Osteocyte (in vitro differentiated cells): Measurements from ENCODE around the gene DEPP1. TPM values are rescaled to one million over a fixed set of nuclear protein-coding genes. Genes with fewer than 3 reads are reported as not detected.

ENCODE experiments used
- DNase-seq: peaks from one replicate; pipeline ENCODE4 v3.0.0; 2021; ENCODE audit warnings: mixed read lengths; ENCODE audit not compliant: unreplicated experiment; ENCODE audit errors: extremely low spot score
- H3K27ac Mint-ChIP-seq: one replicate; pipeline ENCODE4 v1.8.0; 2021; ENCODE audit warnings: mild to moderate bottlenecking, mixed read lengths; ENCODE audit not compliant: unreplicated experiment
- H3K27me3 Mint-ChIP-seq: one replicate; pipeline ENCODE4 v1.8.0; 2021; ENCODE audit warnings: mixed read lengths; ENCODE audit not compliant: unreplicated experiment
- H3K36me3 Mint-ChIP-seq: one replicate; pipeline ENCODE4 v1.8.0; 2021; ENCODE audit warnings: mixed read lengths; ENCODE audit not compliant: unreplicated experiment
- H3K4me1 Mint-ChIP-seq: one replicate; pipeline ENCODE4 v1.8.0; 2021; ENCODE audit warnings: mixed read lengths; ENCODE audit not compliant: unreplicated experiment
- H3K4me3 Mint-ChIP-seq: one replicate; pipeline ENCODE4 v1.8.0; 2021; ENCODE audit warnings: mild to moderate bottlenecking, moderate library complexity, mixed read lengths; ENCODE audit not compliant: unreplicated experiment
- H3K9me3 Mint-ChIP-seq: one replicate; pipeline ENCODE4 v1.8.0; 2021; ENCODE audit warnings: mixed read lengths; ENCODE audit not compliant: unreplicated experiment
- CTCF ChIP-seq: fragments of 200-600 bp; sonication (generic); IDR thresholded peaks from 2 replicates; pipeline ENCODE4 v1.5.0; 2021; ENCODE audit warnings: antibody characterized with exemption, mild to moderate bottlenecking, moderate library complexity
- total RNA-seq: library from RNA; stranded (reverse); gene quantifications from 2 replicates; pipeline ENCODE4 v1.2.1, GENCODE V29; 2021

Gene DEPP1
- total RNA-seq, 1 donor from 2014 or later: 10.3 TPM

GRCh38 chr10:44949127-44949802, 29.3 kb downstream of the DEPP1 start:
- TF ChIP-seq CTCF: no peak
- Mint-ChIP-seq H3K9me3 (peaks cover 12% of the 10 kb centered on the region), H3K4me3 (no peak overlapping the region), H3K4me1 (peaks cover 26% of the 10 kb centered on the region), H3K27ac (no peak overlapping the region), H3K27me3 (peaks cover 2% of the 10 kb centered on the region), H3K36me3 (peaks cover 5% of the 10 kb centered on the region)
- no peak for DNase-seq

GRCh38 chr10:44948642-44949041, 30.0 kb downstream of the DEPP1 start:
- no peak for DNase-seq
- Mint-ChIP-seq H3K27me3 (peaks cover 2% of the 10 kb centered on the region), H3K27ac (no peak overlapping the region), H3K36me3 (peaks cover 6% of the 10 kb centered on the region), H3K9me3 (peaks cover 16% of the 10 kb centered on the region), H3K4me3 (no peak overlapping the region), H3K4me1 (peaks cover 25% of the 10 kb centered on the region)
- no peak for TF ChIP-seq CTCF

GRCh38 chr10:44947371-44948152, 31.0 kb downstream of the DEPP1 start:
- Mint-ChIP-seq H3K4me3 (no peak overlapping the region), H3K9me3 (peaks cover 23% of the 10 kb centered on the region), H3K27ac (no peak overlapping the region), H3K27me3 (peaks cover 2% of the 10 kb centered on the region), H3K36me3 (peaks cover 6% of the 10 kb centered on the region), H3K4me1 (peaks cover 15% of the 10 kb centered on the region)
- DNase-seq: no peak
- TF ChIP-seq CTCF: no peak

- H3K9me3 Mint-ChIP-seq: peaks cover 33% of the 10 kb centered on the region
- no peak for TF ChIP-seq CTCF
- H3K27me3 Mint-ChIP-seq: peaks cover 2% of the 10 kb centered on the region
- H3K4me1 Mint-ChIP-seq: peaks cover 14% of the 10 kb centered on the region
- H3K36me3 Mint-ChIP-seq: peaks cover 9% of the 10 kb centered on the region
- no peak overlapping the region for H3K4me3 Mint-ChIP-seq
- no peak for DNase-seq
- H3K27ac Mint-ChIP-seq: no peak overlapping the region
Measured at GRCh38 chr10:44946205-44946604, 32.4 kb downstream of the DEPP1 start.

- H3K4me1 Mint-ChIP-seq: no peaks in the 10 kb centered on the region
Measured at GRCh38 chr10:44944354-44944753, 34.3 kb downstream of the DEPP1 start.

More at GRCh38 chr10:44944354-44944753, 34.3 kb downstream of the DEPP1 start:
- H3K27me3 Mint-ChIP-seq: peaks cover 2% of the 10 kb centered on the region
- H3K36me3 Mint-ChIP-seq: peaks cover 9% of the 10 kb centered on the region
- TF ChIP-seq CTCF: no peak
- no peak overlapping the region for H3K4me3 Mint-ChIP-seq
- H3K9me3 Mint-ChIP-seq: peaks cover 44% of the 10 kb centered on the region
- no peak for DNase-seq
- H3K27ac Mint-ChIP-seq: no peak overlapping the region
